Measurements from ENCODE around the gene PRAMEF8.
"Not testable (repeated sequence)": the region's sequence is repeated elsewhere in the genome, so short reads cannot be mapped to it uniquely, and the experiment has no call there.

- not testable (repeated sequence) for TF ChIP-seq EZH2 (optimal IDR thresholded peaks at IDR 0.05; ENCODE audit: low read depth, low read length); CTCF (IDR thresholded peaks at IDR 0.05; ENCODE audit: low read length); EZH2phosphoT487 (IDR thresholded peaks at IDR 0.05; ENCODE audit: low read length)
Measured at GRCh38 chr1:13243536-13244263, 41.2 kb downstream of the PRAMEF8 start.

Measured in MM.1S (cell line).